ENCODE measurements around the gene IQGAP1.

- no peak for TF ChIP-seq POLR2A (IDR thresholded peaks at IDR 0.05)
- TF ChIP-seq CTCF (IDR thresholded peaks at IDR 0.05), result no peak
These were observed 151.7 kb downstream of the IQGAP1 start for GRCh38 chr15:90539789-90540188.
